ENCODE results near the gene NIPAL3. TPM values are rescaled to one million over a fixed set of nuclear protein-coding genes. Genes with fewer than 3 reads are reported as not detected.

The NIPAL3 gene
- total RNA-seq, 1 experiment from 2014 or later, result 7.7 TPM

DNA sequence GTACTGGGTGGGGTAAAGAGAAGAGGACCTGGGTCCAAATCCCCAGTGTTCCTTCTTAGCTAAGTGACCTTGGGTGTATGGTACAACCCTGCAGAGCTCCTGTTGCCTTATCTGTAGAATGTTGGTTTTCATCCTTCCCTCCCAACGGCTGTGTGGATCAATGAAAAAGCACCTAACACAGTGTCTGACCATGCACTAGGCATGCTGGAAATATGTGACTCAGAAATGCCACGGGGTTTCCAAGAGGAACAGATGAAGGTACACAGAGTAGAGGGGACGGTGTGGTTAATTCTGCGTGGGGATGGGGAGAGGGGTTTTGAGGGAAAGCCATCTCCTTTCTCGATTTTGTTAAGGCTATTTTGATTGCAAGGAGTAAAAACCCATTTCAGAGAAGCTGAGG lies 8.6 kb downstream of the NIPAL3 start:
- no peaks in the 10 kb centered on the region for H3K79me2 ChIP-seq (ENCODE audit: insufficient read depth, low read length)
- no peak overlapping the region for H3K18ac ChIP-seq (ENCODE audit: insufficient read length, low read depth, low read length)
- H2AK5ac ChIP-seq (ENCODE audit: insufficient read length, low read length), result no peak overlapping the region
- no peak overlapping the region for H3K23ac ChIP-seq (ENCODE audit: insufficient read length, low read depth, low read length)
- no peak overlapping the region for H4K91ac ChIP-seq (ENCODE audit: insufficient read length, low read depth, low read length)
- H2BK15ac ChIP-seq (ENCODE audit: low read depth, low read length), result no peak overlapping the region
- H3K23me2 ChIP-seq (ENCODE audit: insufficient read length, low read depth, low read length, poor library complexity, severe bottlenecking), result no peaks in the 10 kb centered on the region
- no peak overlapping the region for H4K5ac ChIP-seq (ENCODE audit: insufficient read length, low read depth, low read length)
- no peaks in the 10 kb centered on the region for H3K9me3 ChIP-seq (ENCODE audit: control insufficient read depth, low read depth, low read length)
- H3K36me3 Mint-ChIP-seq (ENCODE audit: insufficient read depth in 1 of 3, low read depth in 3 of 3), result peaks cover 3 to 4% (median 3%) of the 10 kb centered on the region in 3 experiments; a peak in 4 of 7 replicates
- TF ChIP-seq, protein P1, sequence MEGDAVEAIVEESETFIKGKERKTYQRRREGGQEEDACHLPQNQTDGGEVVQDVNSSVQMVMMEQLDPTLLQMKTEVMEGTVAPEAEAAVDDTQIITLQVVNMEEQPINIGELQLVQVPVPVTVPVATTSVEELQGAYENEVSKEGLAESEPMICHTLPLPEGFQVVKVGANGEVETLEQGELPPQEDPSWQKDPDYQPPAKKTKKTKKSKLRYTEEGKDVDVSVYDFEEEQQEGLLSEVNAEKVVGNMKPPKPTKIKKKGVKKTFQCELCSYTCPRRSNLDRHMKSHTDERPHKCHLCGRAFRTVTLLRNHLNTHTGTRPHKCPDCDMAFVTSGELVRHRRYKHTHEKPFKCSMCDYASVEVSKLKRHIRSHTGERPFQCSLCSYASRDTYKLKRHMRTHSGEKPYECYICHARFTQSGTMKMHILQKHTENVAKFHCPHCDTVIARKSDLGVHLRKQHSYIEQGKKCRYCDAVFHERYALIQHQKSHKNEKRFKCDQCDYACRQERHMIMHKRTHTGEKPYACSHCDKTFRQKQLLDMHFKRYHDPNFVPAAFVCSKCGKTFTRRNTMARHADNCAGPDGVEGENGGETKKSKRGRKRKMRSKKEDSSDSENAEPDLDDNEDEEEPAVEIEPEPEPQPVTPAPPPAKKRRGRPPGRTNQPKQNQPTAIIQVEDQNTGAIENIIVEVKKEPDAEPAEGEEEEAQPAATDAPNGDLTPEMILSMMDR (conservative IDR thresholded peaks at IDR 0.05), result no peak
- H3K27ac ChIP-seq (ENCODE audit: insufficient read length, low read depth, low read length), result no peak overlapping the region
- no peaks in the 10 kb centered on the region for H3K9me3 Mint-ChIP-seq
- no peak overlapping the region for H3K14ac ChIP-seq (ENCODE audit: insufficient read depth, low read length)
- no peak overlapping the region for H3K56ac ChIP-seq (ENCODE audit: insufficient read length, low read depth, low read length)
- no peaks in the 10 kb centered on the region for H3K27me3 ChIP-seq (ENCODE audit: insufficient read depth, low read length)
- DNase-seq, result no peak
- no peak overlapping the region for H2BK120ac ChIP-seq (ENCODE audit: low read depth, low read length, poor library complexity, severe bottlenecking)
- no peaks in the 10 kb centered on the region for H3K27me3 Mint-ChIP-seq (ENCODE audit: low read depth)
- no peak overlapping the region for H2BK12ac ChIP-seq (ENCODE audit: insufficient read length, low read depth, low read length)
- no peak overlapping the region for H2AFZ ChIP-seq (ENCODE audit: low read length)
- no peaks in the 10 kb centered on the region; the same call in 1 of the 2 replicates for H3K4me1 ChIP-seq (ENCODE audit: insufficient read depth, low read length)
- peaks cover 7 to 13% of the 10 kb centered on the region in 2 experiments for H3K4me1 Mint-ChIP-seq
- H2BK5ac ChIP-seq (ENCODE audit: insufficient read length, low read length), result no peak overlapping the region
- H4K20me1 ChIP-seq (ENCODE audit: control insufficient read depth, insufficient read depth, insufficient read length), result no peaks in the 10 kb centered on the region
- no peak overlapping the region for H3K4me3 Mint-ChIP-seq
- H4K8ac ChIP-seq (replicated peaks; ENCODE audit: insufficient read length, low read depth, low read length), result no peak overlapping the region
- no CpG with 5 or more reads among the region's 5 CpGs for WGBS (ENCODE audit: extremely low coverage, insufficient read length, low lambda C conversion rate)
- H3T11ph ChIP-seq (ENCODE audit: low read length), result no peak overlapping the region
- no peak overlapping the region for H3K9ac ChIP-seq (ENCODE audit: extremely low read depth, insufficient read length, low read length)
- no peak overlapping the region for H3K4me2 ChIP-seq (ENCODE audit: insufficient read depth, insufficient read length, low read length)
- H3K4ac ChIP-seq (ENCODE audit: low read depth, low read length), result no peak overlapping the region
- no peaks in the 10 kb centered on the region for H3K79me1 ChIP-seq (ENCODE audit: insufficient read depth, low read depth, low read length, poor library complexity, severe bottlenecking)
- no peak overlapping the region for H3K27ac Mint-ChIP-seq
- H2BK20ac ChIP-seq (ENCODE audit: low read depth, low read length, poor library complexity, severe bottlenecking), result no peak overlapping the region

All from H9 (cell line).